Heart right ventricle (tissue), 16 donors: ENCODE measurements around the gene ANO4. TPM values are rescaled to one million over a fixed set of nuclear protein-coding genes. Genes with fewer than 3 reads are reported as not detected.

Experiments used
- ATAC-seq, 8 donors: fragments of 200-7000 bp; cut with Tn5 transposase; one replicate each; pipeline ENCODE4 v1.9.1; 2020; ENCODE audit warnings: mild to moderate bottlenecking in 8 of 8, moderate library complexity in 8 of 8, moderate number of reproducible peaks in 1 of 8
- DNase-seq, 2 donors: peaks; one replicate each; pipeline ENCODE4 v3.0.0-alpha.2; 2020
- H3K27ac ChIP-seq, 10 donors: fragments of 200-600 bp; sonication (generic) in 2 of 10; one replicate each; pipeline versions ENCODE4 v1.5.0 to v1.8.0; 2020 to 2022; ENCODE audit warnings: mild to moderate bottlenecking in 3 of 10
- H3K27me3 ChIP-seq, 7 donors: fragments of 200-600 bp; one replicate each; pipeline ENCODE4 v1.8.0; 2021 to 2022; ENCODE audit warnings: mild to moderate bottlenecking in 2 of 7
- H3K36me3 ChIP-seq, 9 donors: fragments of 200-600 bp; sonication (generic) in 1 of 9; one replicate each; pipeline versions ENCODE4 v1.5.0 to v1.8.0; 2020 to 2022; ENCODE audit warnings: mild to moderate bottlenecking in 2 of 9
- H3K4me1 ChIP-seq, 9 donors: fragments of 200-600 bp; sonication (generic) in 1 of 9; one replicate each; pipeline versions ENCODE4 v1.5.0 to v1.8.0; 2020 to 2022; ENCODE audit warnings: mild to moderate bottlenecking in 4 of 9
- H3K4me3 ChIP-seq, 10 donors: fragments of 200-600 bp; sonication (generic) in 2 of 10; one replicate each; pipeline versions ENCODE4 v1.5.0 to v1.8.0; 2020 to 2022; ENCODE audit warnings: mild to moderate bottlenecking in 7 of 10, moderate library complexity in 2 of 10
- H3K9me3 ChIP-seq, 11 donors: fragments of 200-600 bp in 10 of 11; sonication (generic) in 2 of 11; one replicate each; pipeline versions ENCODE4 v1.5.0 to v1.8.0; 2013 to 2022; ENCODE audit warnings: mild to moderate bottlenecking in 2 of 11, control low read depth in 1 of 11, moderate library complexity in 1 of 11
- WGBS, 2 donors: extraction: QIAGEN DNeasy Blood & Tissue Kit; methylation state at CpG; one replicate each; pipeline ENCODE4 v1.1.7; 2013; ENCODE audit warnings: inconsistent platforms in 1 of 2; 5-methylcytosine and 5-hydroxymethylcytosine counted together
- intact Hi-C, 10 donors: fragments of 100-400 bp; cut with DNase I; formaldehyde crosslinking; loops; one replicate each; pipeline versions ENCODE4 v1.11.1 to v1.14.2; 2022
- polyA plus RNA-seq, 2 donors: library from polyadenylated mRNA; stranded (reverse); fragments of 200-250 nt; gene quantifications; one replicate each; pipeline ENCODE4 v1.2.3, GENCODE V29; 2013
- total RNA-seq, 10 donors: library from RNA; stranded (reverse); fragmentation: NEBNext Ultra II Directional in 3 of 10; extraction: Animal tissue kit (Norgen Biotek cat#: 25700) in 3 of 10; gene quantifications; one replicate each; pipeline versions ENCODE4 v1.2.1 to v1.2.4, GENCODE V29; 2021 to 2023
- TF ChIP-seq, protein P1 (sequence below), 9 donors: fragments of 200-600 bp; sonication (generic) in 2 of 9; IDR thresholded peaks; one replicate each; pipeline versions ENCODE4 v1.5.0 to v1.8.0; 2021 to 2022; ENCODE audit warnings: antibody characterized with exemption in 9 of 9, mild to moderate bottlenecking in 5 of 9, moderate library complexity in 1 of 9
- donor health status: Arrhythmogenic right ventricular cardiomyopathy.
- donor health status: ischemic (EF 13 %, LVEDD 7.1; RV severe dilation, severe dysfunction).
- donor health status: healthy with polysubstance abuse.
- donor health status: DM: no; HTN: yes; CAD: no.
- donor health status: DM: no; HTN: no; CAD: no.
- donor health status: ischemic (EF 25% LVEDD 6.9; RV normal size, moderate dysfunction).
- donor health status: ischemic (EF 25% LVEDD 5.7; RV mildly dilated, moderate dysfunction).
- donor health status: healthy.
- donor health status: DM: yes; HTN: yes; CAD: no.
- donor health status: Ischemic cardiomyopathy.
- donor health status: ischemic (EF 35%, LVEDD 5.7; RV mildly dilated, moderate dysfunction).
- donor health status: nonischemic (EF 11% LVEDD 7.7; RV severe dilation, severe dysfunction).
- donor health status: DM: yes; HTN: yes; CAD: no.
- donor health status: PGD.
- donor health status: ischemic (EF 29% LVEDD 5.4; RV normal size, mild dysfunction).
- donor health status: nonischemic (EF 23%, LVEDD 6.1; RV moderate dilation, normal function).

ANO4 gene
- total and polyA plus RNA-seq, 12 donors, result 0.08 to 0.45 (median 0.19) TPM; not detected in 5

DNA sequence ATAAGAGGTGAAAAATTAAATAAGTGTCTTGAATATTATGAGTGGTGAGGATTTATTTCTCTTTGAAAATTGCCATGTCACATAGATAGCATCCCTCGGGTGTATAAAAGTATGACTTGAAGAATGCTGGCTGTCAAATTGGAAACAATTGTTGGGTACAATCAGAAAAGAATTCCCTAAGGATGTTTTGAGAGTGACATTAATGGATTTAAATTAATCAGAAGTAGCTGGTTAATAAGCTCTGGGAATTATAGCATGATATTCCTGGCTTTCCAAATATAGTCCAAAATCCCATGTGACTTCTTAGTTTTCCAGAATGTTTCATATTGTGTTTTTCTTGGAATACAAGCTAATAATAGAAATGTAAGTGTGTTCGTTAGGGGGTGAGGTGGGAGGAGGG lies 196.5 kb downstream of the ANO4 start:
- 57 to 63% methylated on average over 2 of the region's 2 CpGs for WGBS, 2 donors
- H3K27me3 ChIP-seq, result no peaks in the 10 kb centered on the region
- intact Hi-C loops, result no loop called here
- ATAC-seq, result no peak
- no peak overlapping the region for H3K4me3 ChIP-seq
- H3K36me3 ChIP-seq, result no peaks in the 10 kb centered on the region
- TF ChIP-seq, protein P1, sequence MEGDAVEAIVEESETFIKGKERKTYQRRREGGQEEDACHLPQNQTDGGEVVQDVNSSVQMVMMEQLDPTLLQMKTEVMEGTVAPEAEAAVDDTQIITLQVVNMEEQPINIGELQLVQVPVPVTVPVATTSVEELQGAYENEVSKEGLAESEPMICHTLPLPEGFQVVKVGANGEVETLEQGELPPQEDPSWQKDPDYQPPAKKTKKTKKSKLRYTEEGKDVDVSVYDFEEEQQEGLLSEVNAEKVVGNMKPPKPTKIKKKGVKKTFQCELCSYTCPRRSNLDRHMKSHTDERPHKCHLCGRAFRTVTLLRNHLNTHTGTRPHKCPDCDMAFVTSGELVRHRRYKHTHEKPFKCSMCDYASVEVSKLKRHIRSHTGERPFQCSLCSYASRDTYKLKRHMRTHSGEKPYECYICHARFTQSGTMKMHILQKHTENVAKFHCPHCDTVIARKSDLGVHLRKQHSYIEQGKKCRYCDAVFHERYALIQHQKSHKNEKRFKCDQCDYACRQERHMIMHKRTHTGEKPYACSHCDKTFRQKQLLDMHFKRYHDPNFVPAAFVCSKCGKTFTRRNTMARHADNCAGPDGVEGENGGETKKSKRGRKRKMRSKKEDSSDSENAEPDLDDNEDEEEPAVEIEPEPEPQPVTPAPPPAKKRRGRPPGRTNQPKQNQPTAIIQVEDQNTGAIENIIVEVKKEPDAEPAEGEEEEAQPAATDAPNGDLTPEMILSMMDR (IDR thresholded peaks at IDR 0.05), result no peak
- no peaks in the 10 kb centered on the region for H3K9me3 ChIP-seq
- H3K4me1 ChIP-seq, result no peaks in the 10 kb centered on the region
- DNase-seq, result no peak
- H3K27ac ChIP-seq, result no peak overlapping the region

DNA sequence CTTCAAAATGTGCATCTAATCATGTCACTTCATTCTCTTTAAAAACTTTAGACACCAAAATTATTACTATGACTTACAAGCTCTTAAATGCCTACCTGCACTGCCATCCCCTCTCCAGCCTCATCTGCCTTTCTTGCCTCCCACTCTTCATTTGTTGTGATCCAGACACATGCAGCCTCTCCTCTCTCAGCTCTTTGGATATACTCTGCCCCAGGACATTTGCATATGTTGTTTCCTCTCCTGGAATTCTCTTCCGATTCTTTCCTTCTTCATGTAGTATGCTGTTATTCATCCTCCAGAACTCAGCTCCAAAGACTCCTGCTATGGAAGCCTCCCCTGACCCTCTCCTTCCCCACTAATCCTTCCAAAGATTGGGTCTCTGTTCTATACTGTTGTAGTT lies 197.6 kb downstream of the ANO4 start:
- H3K4me3 ChIP-seq, result no peak overlapping the region
- no peaks in the 10 kb centered on the region for H3K9me3 ChIP-seq
- intact Hi-C loops, result no loop called here
- H3K27ac ChIP-seq, result no peak overlapping the region
- 90 to 93% methylated on average over 1 of the region's 1 CpG for WGBS, 2 donors
- no peaks in the 10 kb centered on the region for H3K4me1 ChIP-seq
- DNase-seq, result no peak
- no peaks in the 10 kb centered on the region for H3K36me3 ChIP-seq
- H3K27me3 ChIP-seq, result no peaks in the 10 kb centered on the region
- no peak for ATAC-seq
- TF ChIP-seq, protein P1 (IDR thresholded peaks at IDR 0.05), result no peak

DNA sequence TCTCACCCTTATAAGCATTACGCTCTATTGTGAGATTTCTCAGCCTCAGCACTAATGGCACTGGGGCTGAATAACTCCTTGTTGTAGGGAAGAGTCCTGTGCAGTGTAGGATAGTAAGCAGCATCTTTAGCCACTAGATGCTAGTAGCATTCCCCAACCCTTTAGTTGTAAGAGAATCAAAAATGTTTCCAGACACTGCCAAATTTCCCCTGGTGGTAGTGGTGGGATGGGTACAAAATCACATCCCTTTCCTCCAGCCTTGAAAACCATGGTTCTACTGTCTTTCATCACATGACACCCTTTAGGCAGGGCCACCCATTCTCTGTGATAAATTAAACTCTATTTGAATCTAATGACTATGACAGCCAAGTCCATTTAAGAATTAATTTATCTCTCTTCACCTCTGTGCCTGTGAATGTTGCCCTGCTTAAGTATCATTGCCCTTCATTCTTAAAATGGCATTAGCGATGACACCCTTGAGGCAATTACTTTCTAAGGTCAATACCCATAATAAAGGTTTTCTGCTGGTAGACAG lies 199.4 kb downstream of the ANO4 start:
- no peak for ATAC-seq
- no peak for DNase-seq
- no peaks in the 10 kb centered on the region for H3K4me1 ChIP-seq
- H3K9me3 ChIP-seq, result no peaks in the 10 kb centered on the region
- H3K27ac ChIP-seq, result no peak overlapping the region
- TF ChIP-seq, protein P1 (IDR thresholded peaks at IDR 0.05), result no peak
- no peaks in the 10 kb centered on the region for H3K27me3 ChIP-seq
- intact Hi-C loops, result no loop called here
- H3K36me3 ChIP-seq, result no peaks in the 10 kb centered on the region
- 88 to 93% methylated on average over 2 of the region's 2 CpGs for WGBS, 2 donors
- H3K4me3 ChIP-seq, result no peak overlapping the region

DNA sequence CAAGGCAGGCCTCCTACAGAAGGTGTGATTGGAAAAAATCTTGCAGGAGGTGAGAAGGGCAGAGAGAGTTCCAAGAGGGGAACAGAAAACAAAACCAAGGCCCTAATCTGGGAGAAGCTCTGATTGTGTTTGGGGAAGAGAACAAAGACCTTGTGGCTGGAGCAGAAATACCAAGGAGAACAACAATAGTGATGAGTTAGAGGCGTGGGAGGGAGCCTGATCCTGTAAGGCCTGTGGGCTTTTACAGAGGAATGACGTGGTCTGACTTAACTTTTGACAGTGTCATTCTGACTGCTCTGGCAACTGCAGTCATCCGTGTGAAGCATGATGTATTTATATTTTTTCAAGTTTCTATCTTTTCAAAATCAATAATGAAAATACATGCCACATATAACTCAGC lies 200.6 kb downstream of the ANO4 start:
- Histone ChIP-seq H3K4me3 (no peak overlapping the region), H3K27me3 (no peaks in the 10 kb centered on the region), H3K27ac (no peak overlapping the region), H3K9me3 (no peaks in the 10 kb centered on the region), H3K36me3 (no peaks in the 10 kb centered on the region), H3K4me1 (no peaks in the 10 kb centered on the region)
- ATAC-seq, result no peak
- intact Hi-C loops, result no loop called here
- no peak for DNase-seq
- TF ChIP-seq, protein P1 (IDR thresholded peaks at IDR 0.05), result no peak
- 59 to 68% methylated on average over 3 of the region's 3 CpGs for WGBS, 2 donors
